ENCODE data around the gene SNX22. TPM values are rescaled to one million over a fixed set of nuclear protein-coding genes. Genes with fewer than 3 reads are reported as not detected.
"Not testable (repeated sequence)": the region's sequence is repeated elsewhere in the genome, so short reads cannot be mapped to it uniquely, and the experiment has no call there.

Gene SNX22
- under 1 TPM; 0.36 to 0.39 TPM for total RNA-seq
- under 1 TPM; 0.38 to 0.90 TPM for polyA plus RNA-seq
- long read RNA-seq, donor 1, partial matches to known transcripts: 0 of 5 reads
- long read RNA-seq, donor 1, other reads (novel, unspliced or antisense): 5 of 5 reads
- long read RNA-seq, donor 2: 0 reads

DNA sequence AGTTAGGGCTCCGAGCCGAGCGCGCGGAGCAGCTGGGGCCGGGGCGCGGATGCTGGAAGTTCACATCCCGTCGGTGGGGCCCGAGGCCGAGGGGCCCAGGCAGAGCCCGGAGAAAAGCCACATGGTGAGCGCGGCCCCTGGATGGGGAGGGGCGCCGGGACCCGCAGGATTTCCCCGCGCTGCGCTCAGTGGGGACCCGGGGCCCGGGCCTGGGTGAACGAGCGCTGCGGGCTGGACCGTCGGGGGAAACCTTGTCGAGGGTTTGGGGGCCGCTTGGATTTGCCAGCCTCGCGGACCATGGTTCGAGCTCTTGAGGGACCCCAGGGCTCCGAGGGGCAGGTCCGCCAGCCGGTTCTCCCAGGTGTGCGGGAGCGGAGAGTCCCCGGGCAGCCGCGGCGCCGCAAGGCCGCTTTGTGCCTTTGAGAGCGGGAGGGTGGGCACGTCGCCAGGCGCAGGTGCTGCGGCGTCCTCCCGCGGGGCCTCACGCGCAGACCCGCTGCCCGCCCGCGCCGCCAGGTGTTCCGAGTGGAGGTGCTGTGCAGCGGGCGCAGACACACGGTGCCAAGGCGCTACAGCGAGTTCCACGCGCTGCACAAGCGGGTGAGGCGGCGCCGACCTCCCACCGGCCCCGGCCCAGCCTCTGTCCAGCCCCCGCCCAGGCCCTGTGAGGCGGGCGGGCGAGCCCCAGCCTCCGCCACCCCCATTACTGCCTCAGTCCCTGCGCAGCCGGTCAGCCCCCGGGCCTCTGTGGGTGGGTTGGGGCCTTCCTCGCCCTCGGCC is at the start of gene SNX22:
TSS of gene SNX22 (plus strand) at position 5 of the 780 bp plus-strand sequence. CDS start at position 50, 45 bp downstream.
- peak within 1 kb of the TSS in 1 of 2 donors; percentile 17 for H3K4me3 ChIP-seq (ENCODE audit: low read length in 2 of 2)
- no peak for DNase-seq
- H3K36me3 ChIP-seq (ENCODE audit: control insufficient read depth in 1 of 2, insufficient read depth in 2 of 2, low read length in 1 of 2): peaks cover 0 to 11% of the 10 kb centered on the region in 2 donors
- H3K4me1 ChIP-seq (ENCODE audit: control insufficient read depth in 1 of 2, insufficient read depth in 2 of 2, low read length in 2 of 2): no peaks in the 10 kb centered on the region
- WGBS, 2 donors: 1% methylated on average over 60 to 83 of the region's 83 CpGs
- no peaks in the 10 kb centered on the region for H3K9me3 ChIP-seq (ENCODE audit: control insufficient read depth, low read length)
- intact Hi-C loops (cut with DNase I): no loop called here
- no peak within 1 kb of the TSS for H3K27ac ChIP-seq (ENCODE audit: low read depth in 1 of 2, low read length in 2 of 2)
- no peaks in the 10 kb centered on the region for H3K27me3 ChIP-seq (ENCODE audit: control insufficient read depth in 1 of 2, insufficient read depth in 2 of 2, low read length in 1 of 2)
- ATAC-seq (ENCODE audit: low FRiP score): peak; percentile 16

DNA sequence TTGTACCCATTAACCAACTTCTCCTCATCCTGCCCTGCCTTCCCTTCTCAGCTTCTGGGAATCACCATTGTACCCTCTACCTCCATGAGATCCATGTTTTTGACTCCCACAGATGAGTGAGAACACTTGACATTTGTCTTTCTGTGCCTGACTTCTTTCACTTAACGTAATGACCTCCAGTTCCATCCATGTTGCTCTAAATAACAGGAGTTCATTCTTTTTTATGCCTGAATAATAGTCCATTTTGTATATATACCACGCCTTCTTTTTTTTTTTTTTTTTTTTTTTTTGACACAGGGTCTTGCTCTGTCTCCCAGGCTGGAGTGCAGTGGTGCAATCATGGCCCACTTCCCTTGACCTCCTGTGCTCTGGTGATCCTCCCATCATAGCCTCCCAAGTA is 49.0 kb upstream of the SNX22 start:
- H3K4me1 ChIP-seq (ENCODE audit: control insufficient read depth in 1 of 2, insufficient read depth in 2 of 2, low read length in 2 of 2): no peaks in the 10 kb centered on the region
- ATAC-seq (ENCODE audit: low FRiP score) (no peak), DNase-seq (no peak)
- no peaks in the 10 kb centered on the region for H3K9me3 ChIP-seq (ENCODE audit: control insufficient read depth, low read length)
- H3K4me3 ChIP-seq (ENCODE audit: low read length in 2 of 2): no peak overlapping the region
- no peaks in the 10 kb centered on the region for H3K27me3 ChIP-seq (ENCODE audit: control insufficient read depth in 1 of 2, insufficient read depth in 2 of 2, low read length in 1 of 2)
- 97 to 98% methylated on average over 2 of the region's 2 CpGs for WGBS, 2 donors
- no peaks in the 10 kb centered on the region for H3K36me3 ChIP-seq (ENCODE audit: control insufficient read depth in 1 of 2, insufficient read depth in 2 of 2, low read length in 1 of 2)
- intact Hi-C loops (cut with DNase I): no loop called here
- H3K27ac ChIP-seq (ENCODE audit: low read depth in 1 of 2, low read length in 2 of 2): no peak overlapping the region

DNA sequence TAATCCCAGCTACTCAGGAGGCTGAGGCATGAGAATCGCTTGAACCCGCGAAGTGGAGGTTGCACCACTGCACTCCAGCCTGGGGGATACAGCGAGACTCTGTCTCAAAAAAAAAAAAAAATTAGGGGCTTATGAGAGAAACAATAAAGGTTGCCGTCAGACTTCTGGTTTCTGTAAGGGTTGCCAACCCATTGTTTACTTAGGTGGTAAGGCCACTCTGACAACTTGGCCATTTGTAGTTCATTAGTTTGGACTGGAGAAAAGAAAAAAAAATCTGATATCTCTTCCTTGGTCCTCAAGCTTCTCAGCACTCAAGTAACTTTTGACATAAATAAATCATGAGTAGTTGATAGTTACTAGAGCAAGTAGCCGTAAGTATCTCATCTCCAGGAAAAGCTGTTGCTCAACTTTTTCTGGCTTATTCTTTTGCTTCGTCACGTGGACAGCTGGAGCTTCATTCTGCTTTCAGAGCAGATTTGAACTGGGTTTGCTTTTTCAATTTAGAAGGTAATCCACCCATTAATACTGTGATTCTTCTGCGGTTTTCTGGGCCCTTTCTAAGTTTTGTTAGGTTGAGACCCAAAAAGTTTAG is 46.3 kb upstream of the SNX22 start:
- Histone ChIP-seq H3K4me1 (ENCODE audit: control insufficient read depth in 1 of 2, insufficient read depth in 2 of 2, low read length in 2 of 2) (peaks cover 0 to 2% of the 10 kb centered on the region in 2 donors), H3K9me3 (ENCODE audit: control insufficient read depth, low read length) (no peaks in the 10 kb centered on the region), H3K27me3 (ENCODE audit: control insufficient read depth in 1 of 2, insufficient read depth in 2 of 2, low read length in 1 of 2) (no peaks in the 10 kb centered on the region), H3K27ac (ENCODE audit: low read depth in 1 of 2, low read length in 2 of 2) (no peak overlapping the region), H3K4me3 (ENCODE audit: low read length in 2 of 2) (no peak overlapping the region), H3K36me3 (ENCODE audit: control insufficient read depth in 1 of 2, insufficient read depth in 2 of 2, low read length in 1 of 2) (no peaks in the 10 kb centered on the region)
- WGBS, 2 donors: 78 to 80% methylated on average over 9 of the region's 9 CpGs
- DNase-seq: no peak
- peak; percentile 77 for ATAC-seq (ENCODE audit: low FRiP score)
- intact Hi-C loops (cut with DNase I): no loop called here

DNA sequence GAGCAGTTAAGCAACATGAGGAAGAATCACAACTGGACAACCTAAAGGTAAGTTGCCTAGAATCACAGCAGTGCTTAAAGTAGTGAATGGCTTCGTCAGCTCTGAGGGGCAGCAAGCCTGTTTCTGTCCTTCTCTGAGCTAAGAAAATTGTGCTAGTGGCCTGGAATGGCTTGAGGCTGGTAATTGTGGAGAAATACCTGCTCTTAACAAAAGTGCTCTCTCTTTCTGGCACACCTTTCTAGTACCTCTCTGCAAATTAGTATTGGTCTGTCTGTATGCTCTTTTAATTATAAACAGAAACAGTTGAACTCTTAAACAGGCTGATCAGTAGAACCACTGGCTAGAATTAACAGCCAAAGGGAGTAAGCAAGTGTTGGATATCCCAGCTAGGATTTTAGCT is 44.2 kb upstream of the SNX22 start:
- Histone ChIP-seq H3K27ac (ENCODE audit: low read depth in 1 of 2, low read length in 2 of 2) (no peak overlapping the region), H3K36me3 (ENCODE audit: control insufficient read depth in 1 of 2, insufficient read depth in 2 of 2, low read length in 1 of 2) (no peaks in the 10 kb centered on the region), H3K9me3 (ENCODE audit: control insufficient read depth, low read length) (no peaks in the 10 kb centered on the region), H3K27me3 (ENCODE audit: control insufficient read depth in 1 of 2, insufficient read depth in 2 of 2, low read length in 1 of 2) (no peaks in the 10 kb centered on the region), H3K4me3 (ENCODE audit: low read length in 2 of 2) (no peak overlapping the region), H3K4me1 (ENCODE audit: control insufficient read depth in 1 of 2, insufficient read depth in 2 of 2, low read length in 2 of 2) (peaks cover 0 to 2% of the 10 kb centered on the region in 2 donors)
- no peak for ATAC-seq (ENCODE audit: low FRiP score)
- no peak for DNase-seq
- WGBS, 2 donors: 91 to 92% methylated on average over 1 of the region's 1 CpG
- intact Hi-C loops (cut with DNase I): no loop called here

DNA sequence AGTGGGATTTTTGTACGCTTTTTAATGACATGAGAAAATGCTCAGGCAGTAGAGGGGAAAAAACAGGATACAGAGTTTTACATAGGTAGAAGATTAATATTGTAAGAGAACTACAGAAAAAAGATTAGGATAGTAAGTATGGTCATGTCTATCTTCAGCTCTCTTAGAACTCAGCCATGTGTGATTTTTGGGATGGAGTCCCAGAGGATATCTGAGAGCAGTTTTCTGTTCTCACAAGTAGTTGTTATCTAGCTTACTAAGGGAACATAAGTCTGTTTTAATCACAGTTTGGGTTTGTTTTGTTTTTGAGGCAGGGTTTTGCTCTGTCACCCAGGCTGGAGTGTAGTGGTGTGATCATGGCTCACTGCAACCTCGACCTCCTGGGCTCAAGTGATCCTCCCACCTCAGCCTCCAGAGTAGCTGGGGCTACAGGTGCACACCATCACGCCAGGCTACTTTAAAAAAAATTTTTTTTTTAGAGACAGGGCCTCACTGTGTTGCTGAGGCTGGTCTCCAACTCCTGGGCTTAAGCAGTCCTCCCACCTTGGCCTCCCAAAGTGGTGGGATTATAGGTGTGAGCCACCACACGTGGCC is 41.3 kb upstream of the SNX22 start:
- WGBS, 2 donors: 92 to 97% methylated on average over 4 of the region's 4 CpGs
- H3K4me1 ChIP-seq (ENCODE audit: control insufficient read depth in 1 of 2, insufficient read depth in 2 of 2, low read length in 2 of 2); intact Hi-C loops (cut with DNase I); DNase-seq; H3K36me3 ChIP-seq (ENCODE audit: control insufficient read depth in 1 of 2, insufficient read depth in 2 of 2, low read length in 1 of 2); H3K4me3 ChIP-seq (ENCODE audit: low read length in 2 of 2); H3K27ac ChIP-seq (ENCODE audit: low read depth in 1 of 2, low read length in 2 of 2); H3K9me3 ChIP-seq (ENCODE audit: control insufficient read depth, low read length); H3K27me3 ChIP-seq (ENCODE audit: control insufficient read depth in 1 of 2, insufficient read depth in 2 of 2, low read length in 1 of 2); ATAC-seq (ENCODE audit: low FRiP score): not testable (repeated sequence)

DNA sequence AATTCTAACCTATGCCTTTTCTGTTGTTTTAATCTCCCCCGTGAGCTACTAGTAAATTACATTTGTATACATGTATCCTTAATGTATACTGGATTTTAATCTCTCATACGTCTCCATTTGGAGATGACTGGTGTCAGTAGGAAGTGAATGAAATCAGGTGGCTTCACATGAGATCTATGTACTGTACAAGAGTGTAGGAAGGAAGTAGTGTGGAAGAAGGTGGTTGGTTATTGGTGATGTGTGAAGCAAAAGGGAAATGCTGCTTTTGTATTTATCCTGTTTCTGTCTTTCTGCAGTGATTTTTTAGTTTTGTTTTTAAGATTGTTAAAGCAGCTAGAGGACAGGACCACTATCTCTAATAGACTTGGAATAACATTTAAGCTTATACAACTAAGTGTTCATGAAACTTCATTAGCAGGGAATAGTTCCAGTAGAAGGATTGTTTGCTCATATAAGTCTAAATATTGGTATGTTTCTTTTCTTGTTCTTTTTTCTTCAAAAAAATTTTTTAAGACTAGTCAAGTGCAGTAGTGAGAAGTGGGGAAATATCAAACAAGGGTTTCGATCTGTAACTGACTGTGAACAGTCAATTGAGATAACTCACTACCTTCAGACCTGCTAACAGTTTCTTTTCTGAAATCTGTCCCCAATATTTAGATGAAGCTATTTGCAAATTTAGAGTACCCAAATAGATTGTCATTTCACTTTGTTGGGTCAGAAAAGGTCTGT is 40.4 kb upstream of the SNX22 start:
- peaks cover 2 to 5% of the 10 kb centered on the region in 2 donors for H3K36me3 ChIP-seq (ENCODE audit: control insufficient read depth in 1 of 2, insufficient read depth in 2 of 2, low read length in 1 of 2)
- H3K4me1 ChIP-seq (ENCODE audit: control insufficient read depth in 1 of 2, insufficient read depth in 2 of 2, low read length in 2 of 2): peaks cover 0 to 2% of the 10 kb centered on the region in 2 donors
- ATAC-seq (ENCODE audit: low FRiP score) (no peak), DNase-seq (no peak)
- no peaks in the 10 kb centered on the region for H3K9me3 ChIP-seq (ENCODE audit: control insufficient read depth, low read length)
- WGBS, 2 donors: 89 to 91% methylated on average over 3 of the region's 3 CpGs
- no peaks in the 10 kb centered on the region for H3K27me3 ChIP-seq (ENCODE audit: control insufficient read depth in 1 of 2, insufficient read depth in 2 of 2, low read length in 1 of 2)
- H3K4me3 ChIP-seq (ENCODE audit: low read length in 2 of 2): no peak overlapping the region
- no peak overlapping the region for H3K27ac ChIP-seq (ENCODE audit: low read depth in 1 of 2, low read length in 2 of 2)
- intact Hi-C loops (cut with DNase I): no loop called here

DNA sequence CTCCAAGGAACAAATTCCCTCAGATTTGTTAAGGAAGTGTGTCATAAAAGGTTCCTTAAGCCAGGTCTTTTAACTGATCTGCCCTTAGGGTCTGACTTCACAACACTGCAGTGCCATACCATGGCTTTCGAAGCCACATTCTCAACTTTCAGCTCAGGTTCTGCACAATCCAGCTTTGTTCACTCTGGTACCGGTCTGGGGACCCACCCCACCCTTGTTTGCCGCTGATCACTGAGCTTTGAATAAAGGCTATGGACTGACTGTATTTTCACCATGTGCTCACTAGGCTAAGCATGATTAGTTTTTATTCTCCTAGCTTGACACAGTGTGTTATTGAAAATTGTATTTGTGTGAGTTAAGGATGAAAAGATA is 39.9 kb upstream of the SNX22 start:
- H3K9me3 ChIP-seq (ENCODE audit: control insufficient read depth, low read length): no peaks in the 10 kb centered on the region
- ATAC-seq (ENCODE audit: low FRiP score) (no peak), DNase-seq (no peak)
- H3K27me3 ChIP-seq (ENCODE audit: control insufficient read depth in 1 of 2, insufficient read depth in 2 of 2, low read length in 1 of 2): no peaks in the 10 kb centered on the region
- H3K36me3 ChIP-seq (ENCODE audit: control insufficient read depth in 1 of 2, insufficient read depth in 2 of 2, low read length in 1 of 2): peaks cover 2 to 5% of the 10 kb centered on the region in 2 donors
- no peak overlapping the region for H3K27ac ChIP-seq (ENCODE audit: low read depth in 1 of 2, low read length in 2 of 2)
- WGBS, 2 donors: 71 to 72% methylated on average over 3 of the region's 3 CpGs
- intact Hi-C loops (cut with DNase I): no loop called here
- peaks cover 0 to 2% of the 10 kb centered on the region in 2 donors for H3K4me1 ChIP-seq (ENCODE audit: control insufficient read depth in 1 of 2, insufficient read depth in 2 of 2, low read length in 2 of 2)
- H3K4me3 ChIP-seq (ENCODE audit: low read length in 2 of 2): no peak overlapping the region

DNA sequence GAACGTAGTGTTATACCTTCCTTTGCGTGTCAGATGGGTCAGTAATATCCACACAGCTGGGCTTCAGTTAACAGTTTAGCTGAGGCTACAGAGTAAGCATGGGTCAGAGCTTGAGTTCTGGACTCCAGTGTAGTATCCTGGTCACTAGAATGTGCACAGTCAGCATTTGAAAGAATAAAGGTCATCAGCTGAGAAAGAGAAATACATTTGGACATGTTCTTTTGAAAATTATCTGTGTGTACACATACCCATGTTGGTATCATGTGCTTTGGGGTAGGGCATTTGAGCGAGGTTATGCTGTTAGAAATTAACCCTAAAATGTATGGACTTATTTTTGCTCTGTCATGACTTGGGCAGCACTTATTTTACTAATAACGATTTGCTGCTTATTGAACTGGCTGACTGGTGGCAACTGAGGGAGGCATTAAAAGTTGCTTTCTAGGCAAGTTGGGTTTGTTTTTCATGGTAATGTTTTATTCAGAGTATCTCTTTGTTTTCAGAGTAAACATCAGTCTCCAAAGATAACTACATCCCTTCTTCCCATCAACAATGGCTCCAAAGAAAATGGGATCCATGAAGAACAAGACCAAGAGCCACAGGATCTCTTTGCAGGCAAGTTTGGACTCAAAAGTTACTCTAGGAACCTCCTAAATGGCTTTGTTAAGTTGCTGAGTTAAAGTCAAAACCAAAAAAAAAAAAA is 39.3 kb upstream of the SNX22 start:
- Histone ChIP-seq H3K9me3 (ENCODE audit: control insufficient read depth, low read length) (no peaks in the 10 kb centered on the region), H3K27me3 (ENCODE audit: control insufficient read depth in 1 of 2, insufficient read depth in 2 of 2, low read length in 1 of 2) (no peaks in the 10 kb centered on the region), H3K4me1 (ENCODE audit: control insufficient read depth in 1 of 2, insufficient read depth in 2 of 2, low read length in 2 of 2) (peaks cover 0 to 2% of the 10 kb centered on the region in 2 donors), H3K36me3 (ENCODE audit: control insufficient read depth in 1 of 2, insufficient read depth in 2 of 2, low read length in 1 of 2) (peaks cover 2 to 5% of the 10 kb centered on the region in 2 donors), H3K27ac (ENCODE audit: low read depth in 1 of 2, low read length in 2 of 2) (no peak overlapping the region), H3K4me3 (ENCODE audit: low read length in 2 of 2) (no peak overlapping the region)
- intact Hi-C loops (cut with DNase I): no loop called here
- no peak for ATAC-seq (ENCODE audit: low FRiP score)
- WGBS, 2 donors: 68 to 69% methylated on average over 4 of the region's 4 CpGs
- no peak for DNase-seq

All from aorta (tissue), 5 donors.